ENCODE measurements around the gene SDK1.

The SDK1 gene

GRCh38 chr7:4006687-4007086 is 705.6 kb downstream of the SDK1 start:
- no peak for DNase-seq

- no peak for DNase-seq
Observed at GRCh38 chr7:4009211-4010060, 708.4 kb downstream of the SDK1 start.

DNA sequence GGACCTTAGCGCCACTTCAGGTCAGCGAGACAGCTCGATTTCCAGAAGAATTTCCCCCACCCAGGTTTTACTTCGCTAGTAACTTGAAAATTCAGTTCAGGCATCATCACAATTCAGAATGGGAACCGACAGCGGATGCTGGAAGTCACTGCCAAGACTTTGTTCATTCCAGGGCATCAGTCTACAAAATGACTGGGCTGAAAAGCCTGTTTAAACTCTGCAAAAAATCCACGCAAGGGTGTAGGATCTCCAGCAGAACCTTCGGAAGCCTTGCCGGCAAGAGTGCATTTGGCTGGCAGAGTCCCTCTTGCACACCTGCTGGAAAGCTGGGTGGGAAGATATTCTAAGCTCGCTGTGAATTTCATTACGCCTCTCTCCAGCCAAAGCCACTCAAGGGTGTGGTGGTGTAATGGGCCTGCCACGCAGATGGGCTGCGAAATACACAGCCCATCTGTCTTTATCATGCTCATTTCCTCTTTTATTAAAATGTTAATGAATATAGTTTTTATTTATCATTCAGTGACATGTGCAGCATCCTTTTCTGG is 709.1 kb downstream of the SDK1 start:
- DNase-seq: no peak

DNA sequence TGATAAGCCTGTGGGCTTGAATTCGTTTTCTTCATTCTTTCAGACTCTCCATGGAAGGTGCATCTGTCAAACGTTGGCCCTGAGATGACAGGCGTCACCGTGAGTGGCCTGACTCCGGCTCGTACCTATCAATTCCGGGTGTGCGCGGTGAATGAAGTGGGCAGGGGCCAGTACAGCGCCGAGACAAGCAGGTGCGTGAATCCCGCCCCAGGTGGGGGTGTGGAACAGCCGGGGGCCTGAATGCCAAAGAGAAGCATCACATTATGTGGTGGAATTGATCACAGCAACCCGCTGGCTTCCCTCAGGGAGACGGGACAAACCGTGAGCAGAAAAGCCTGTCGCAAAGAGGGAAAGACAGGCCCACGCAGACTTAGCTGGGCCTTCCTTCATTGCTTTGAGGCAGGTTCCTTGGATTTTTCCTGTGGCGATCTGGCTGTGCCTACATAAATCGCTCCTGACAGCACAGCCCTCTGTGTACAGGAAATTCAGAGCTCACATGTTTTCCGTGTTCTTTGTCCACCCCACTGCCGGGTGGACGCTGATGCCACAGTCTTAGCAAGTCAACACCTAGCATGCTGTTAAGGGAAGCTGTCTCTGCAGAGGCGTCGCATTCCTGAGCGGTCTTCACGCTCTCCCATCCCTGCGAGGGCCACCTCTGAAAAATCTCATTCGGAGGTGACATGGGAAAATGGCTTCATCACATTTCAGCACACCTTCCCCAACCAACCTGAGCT is 710.0 kb downstream of the SDK1 start:
- no peak for DNase-seq

DNA sequence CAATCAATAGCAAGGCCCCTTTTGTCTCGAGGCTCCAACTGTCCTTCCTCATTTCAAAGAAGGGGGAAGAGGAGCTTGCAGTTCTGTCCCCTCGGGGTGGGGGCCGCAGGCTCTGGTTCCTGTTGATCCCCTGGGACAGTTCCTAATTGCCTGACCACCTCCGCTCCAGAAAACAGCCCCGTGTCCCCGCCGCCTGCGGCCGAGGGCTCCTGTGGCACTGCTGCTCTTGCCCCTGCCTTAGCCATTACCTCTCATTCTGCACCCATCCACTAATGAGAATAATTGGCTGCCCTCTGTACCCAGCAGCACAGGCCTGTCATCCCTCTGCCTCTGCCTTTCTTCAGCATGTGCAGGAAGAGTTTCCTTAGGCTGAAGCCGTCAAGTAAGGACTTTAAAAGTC is 712.7 kb downstream of the SDK1 start:
- DNase-seq: no peak

DNA sequence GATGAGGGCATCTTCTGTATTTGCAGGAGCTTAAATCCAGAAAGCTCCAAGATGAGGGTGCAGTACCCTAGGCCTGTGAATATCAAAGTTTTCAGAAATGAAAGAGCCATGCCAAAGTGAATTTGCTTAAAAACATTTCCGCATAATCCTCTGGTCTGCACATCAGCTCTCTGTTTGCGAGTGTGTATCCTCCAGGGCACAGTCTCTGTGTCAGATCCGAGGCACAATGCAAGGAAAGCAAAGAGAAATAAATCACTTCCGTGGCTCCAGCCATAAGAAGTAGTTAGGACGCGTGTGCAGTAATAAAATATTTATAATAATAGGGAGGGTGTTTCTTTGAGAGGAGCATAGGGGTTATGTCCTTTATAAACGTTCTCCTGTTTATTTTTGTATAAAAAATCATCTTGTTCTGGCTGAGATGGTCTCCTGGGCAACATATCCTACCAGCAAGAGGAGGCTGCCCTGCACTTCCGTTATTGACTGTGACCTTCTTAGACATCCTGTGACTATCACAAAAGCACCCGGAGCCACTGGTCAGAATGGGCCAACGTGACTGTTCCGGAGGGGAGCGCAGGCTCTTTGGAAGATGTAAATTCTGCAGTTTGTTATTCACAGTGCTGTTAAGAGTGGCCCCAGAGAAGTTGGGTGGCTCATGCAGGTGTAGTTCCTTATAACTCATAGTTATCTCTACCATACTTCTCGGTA is 713.4 kb downstream of the SDK1 start:
- DNase-seq: no peak

- no peak for DNase-seq
Observed at GRCh38 chr7:4015371-4015770, 714.3 kb downstream of the SDK1 start.

DNA sequence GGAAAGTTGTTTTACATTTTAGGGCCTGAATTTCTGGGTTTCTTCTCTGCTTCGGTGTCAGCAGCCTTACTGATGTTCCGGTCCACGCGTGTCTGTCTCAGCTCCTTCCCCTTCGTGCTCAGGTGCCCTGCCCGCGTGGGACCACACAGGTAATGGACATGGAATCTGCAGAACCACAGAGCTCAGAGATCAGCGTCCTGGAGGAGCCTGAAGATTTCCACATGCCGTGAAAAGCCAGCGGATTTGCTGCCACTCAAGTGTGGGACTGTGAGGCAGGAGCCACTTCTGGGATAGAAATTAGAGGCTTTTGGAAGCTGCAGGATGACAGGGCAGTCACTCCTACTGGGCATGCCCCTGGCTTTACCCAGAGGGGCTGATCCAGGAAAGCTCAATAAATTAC is 714.9 kb downstream of the SDK1 start:
- DNase-seq: no peak

GRCh38 chr7:4017081-4017480 is 716.0 kb downstream of the SDK1 start:
- no peak for DNase-seq

GRCh38 chr7:4017785-4018184 is 716.7 kb downstream of the SDK1 start:
- DNase-seq: no peak

DNA sequence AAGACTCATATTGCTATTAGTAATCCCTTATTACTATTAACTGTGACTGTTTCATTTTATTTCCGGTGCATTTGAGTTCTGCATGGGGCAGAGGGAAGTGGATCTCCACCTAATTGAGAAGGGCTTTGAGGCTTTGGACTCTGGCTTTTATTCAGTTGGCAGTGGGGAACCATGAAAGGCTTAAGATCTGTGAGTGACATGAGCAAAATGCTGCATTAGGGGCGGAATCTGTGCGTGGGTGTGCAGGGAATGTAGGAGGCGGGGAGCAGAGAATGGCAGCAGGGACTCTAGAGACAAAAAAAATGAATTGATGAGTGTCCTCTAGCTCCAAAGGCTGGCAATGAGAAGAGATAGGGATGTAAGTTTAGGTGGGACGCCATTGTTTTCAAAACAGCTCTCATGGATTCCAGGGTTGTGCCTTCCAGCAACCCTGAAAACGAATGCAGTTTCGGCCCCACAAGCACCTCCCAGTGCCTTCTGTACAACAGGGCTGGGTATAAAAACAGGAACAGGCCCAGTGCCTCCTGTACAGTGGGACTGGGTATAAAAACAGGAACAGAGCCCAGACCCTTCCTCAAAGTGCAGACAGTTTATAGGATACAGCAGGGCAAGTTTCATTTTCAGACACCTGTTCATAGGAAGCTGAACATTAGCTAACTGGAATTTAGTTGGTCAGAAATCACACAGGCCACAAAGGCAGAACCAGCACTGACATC is 717.7 kb downstream of the SDK1 start:
- DNase-seq: no peak

DNA sequence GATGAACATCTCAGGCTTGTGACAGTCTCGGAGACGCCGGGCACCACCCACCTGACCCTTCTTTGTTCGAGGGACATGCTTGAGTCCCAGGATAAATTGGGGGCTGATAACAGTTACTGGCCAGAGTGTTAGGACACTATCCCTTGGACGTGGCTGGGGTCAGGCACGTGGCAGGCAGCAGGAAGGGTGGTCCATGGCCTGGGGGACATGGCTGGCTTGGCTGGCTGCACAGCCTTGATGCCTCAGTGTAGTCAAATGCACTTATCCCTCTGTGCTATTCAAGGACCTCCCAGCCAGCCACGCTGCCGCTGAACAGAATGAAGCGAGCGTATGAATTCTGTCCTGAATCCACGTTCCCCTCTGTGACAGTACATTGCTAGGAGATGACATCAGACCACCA is 719.0 kb downstream of the SDK1 start:
- DNase-seq: no peak

GRCh38 chr7:4021413-4021812 is 720.4 kb downstream of the SDK1 start:
- DNase-seq: no peak

- no peak for DNase-seq
Observed at GRCh38 chr7:4022265-4022664, 721.2 kb downstream of the SDK1 start.

GRCh38 chr7:4023502-4023901 is 722.5 kb downstream of the SDK1 start:
- DNase-seq: no peak

DNA sequence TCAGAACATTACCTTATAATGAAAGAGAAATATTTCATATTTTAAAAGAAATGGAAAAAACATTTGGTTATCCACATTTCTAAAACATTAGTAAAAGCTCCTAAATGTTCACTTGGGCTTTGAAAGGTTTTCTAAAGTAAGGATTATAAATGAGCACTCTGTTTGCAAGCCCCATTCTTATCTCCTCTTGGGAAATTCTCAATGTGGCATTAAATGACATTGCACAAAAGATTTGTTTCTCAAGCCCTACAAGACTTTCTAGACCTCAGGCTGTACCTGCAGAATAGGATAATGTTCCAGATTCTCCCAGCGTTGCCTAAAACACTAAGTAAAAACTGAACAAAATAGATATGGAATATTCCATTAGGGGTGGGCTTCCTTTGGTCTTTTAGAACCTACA is 723.1 kb downstream of the SDK1 start:
- no peak for DNase-seq

DNA sequence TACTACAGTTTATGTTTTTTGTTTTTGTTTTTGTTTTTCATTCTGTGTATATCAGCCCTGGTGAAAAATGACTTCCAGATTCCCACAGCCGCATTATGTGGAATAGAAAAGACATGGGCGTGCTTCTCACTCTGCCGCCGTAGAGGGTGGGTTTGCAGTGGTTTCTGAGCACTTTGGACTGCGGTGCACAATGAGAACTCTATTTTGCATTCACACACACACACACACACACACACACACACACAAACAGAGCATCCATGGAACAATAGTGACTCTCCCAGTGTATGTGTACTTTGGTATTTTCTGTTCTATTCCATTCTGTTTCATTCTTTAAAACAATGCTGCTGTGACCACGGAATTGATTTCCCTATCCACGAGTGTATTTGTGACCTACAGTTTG is 723.8 kb downstream of the SDK1 start:
- no peak for DNase-seq

- DNase-seq: no peak
Observed at GRCh38 chr7:4025210-4025609, 724.2 kb downstream of the SDK1 start.

GRCh38 chr7:4025694-4026615 is 724.9 kb downstream of the SDK1 start:
- DNase-seq: no peak

DNA sequence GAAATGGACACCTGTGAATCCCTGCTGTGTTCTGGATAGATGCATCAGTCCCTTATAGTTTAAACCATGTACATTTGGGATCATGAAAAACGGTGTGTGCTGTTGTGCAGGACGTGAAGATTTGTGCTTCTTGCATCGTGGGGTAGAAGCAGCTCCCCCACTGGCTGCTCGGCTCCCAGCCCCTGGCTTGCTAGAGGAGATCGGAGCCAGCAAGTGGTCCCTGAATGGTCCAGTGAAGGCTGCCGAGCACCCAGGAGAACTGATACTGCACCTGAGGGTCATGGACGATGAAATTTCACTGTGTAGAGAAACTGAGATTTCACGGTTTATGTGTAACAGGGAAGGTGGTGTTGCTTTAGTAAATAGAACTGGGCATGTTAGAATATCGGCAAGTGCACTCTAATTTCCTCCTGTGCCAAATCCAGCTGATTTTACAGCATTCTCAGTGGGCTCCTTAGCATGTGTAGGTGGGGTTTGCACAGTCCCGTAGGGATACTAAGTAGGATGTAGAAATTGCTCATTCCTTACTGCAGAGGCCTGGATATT is 726.0 kb downstream of the SDK1 start:
- DNase-seq: no peak

DNA sequence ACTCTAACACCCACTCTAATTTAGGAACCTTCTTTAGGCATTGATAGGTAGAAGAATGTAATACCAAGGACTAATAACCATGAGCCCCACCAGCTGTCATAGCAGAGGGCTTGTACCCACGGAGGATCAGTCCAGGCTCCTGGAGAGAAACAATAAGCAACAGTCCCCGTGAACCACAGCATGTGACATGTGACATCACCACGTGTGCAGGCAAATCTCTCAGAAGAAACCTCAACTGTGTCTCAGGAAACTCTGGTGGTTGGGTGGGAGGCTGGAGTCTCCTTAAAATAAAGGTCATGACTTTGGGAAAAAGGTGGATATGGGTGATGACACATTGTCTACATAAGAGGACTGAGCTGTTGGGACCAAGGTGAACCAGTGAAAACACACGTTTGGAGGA is 727.2 kb downstream of the SDK1 start:
- DNase-seq: no peak

Data from inflammatory macrophage treated with lipopolysaccharide for 1 hour (primary cell).